ENCODE results near the gene ZNF697.
"Not testable (repeated sequence)": the region's sequence is repeated elsewhere in the genome, so short reads cannot be mapped to it uniquely, and the experiment has no call there.

Gene ZNF697

GRCh38 chr1:119602169-119602568 is 45.9 kb downstream of the ZNF697 start:
- DNase-seq (ENCODE audit: low read depth), result no peak

- no peak for DNase-seq (ENCODE audit: low read depth)
Measured at GRCh38 chr1:119600976-119601375, 47.1 kb downstream of the ZNF697 start.

GRCh38 chr1:119600561-119600960 is 47.5 kb downstream of the ZNF697 start:
- DNase-seq (ENCODE audit: low read depth), result no peak

- no peak for DNase-seq (ENCODE audit: low read depth)
Measured at GRCh38 chr1:119595606-119596005, 52.5 kb downstream of the ZNF697 start.

- no peak for DNase-seq (ENCODE audit: low read depth)
Measured at GRCh38 chr1:119595168-119595567, 52.9 kb downstream of the ZNF697 start.

- peak; percentile 6 for DNase-seq (ENCODE audit: low read depth)
Measured at GRCh38 chr1:119594376-119594775, 53.7 kb downstream of the ZNF697 start.

GRCh38 chr1:119593805-119594204 is 54.3 kb downstream of the ZNF697 start:
- DNase-seq (ENCODE audit: low read depth), result no peak

- DNase-seq (ENCODE audit: low read depth), result no peak
Measured at GRCh38 chr1:119590393-119590792, 57.7 kb downstream of the ZNF697 start.

GRCh38 chr1:119588621-119589020 is 59.4 kb downstream of the ZNF697 start:
- no peak for DNase-seq (ENCODE audit: low read depth)

GRCh38 chr1:119587341-119587740 is 60.7 kb downstream of the ZNF697 start:
- DNase-seq (ENCODE audit: low read depth), result peak; percentile 18

- not testable (repeated sequence) for DNase-seq (ENCODE audit: low read depth)
Measured at GRCh38 chr1:119585801-119586200, 62.3 kb downstream of the ZNF697 start.

- peak; percentile 36 for DNase-seq (ENCODE audit: low read depth)
Measured at GRCh38 chr1:119582801-119583200, 65.3 kb downstream of the ZNF697 start.

- DNase-seq (ENCODE audit: low read depth), result not testable (repeated sequence)
Measured at GRCh38 chr1:119581076-119581475, 67.0 kb downstream of the ZNF697 start.

- DNase-seq (ENCODE audit: low read depth), result no peak
Measured at GRCh38 chr1:119573886-119574285, 74.2 kb downstream of the ZNF697 start.

- DNase-seq (ENCODE audit: low read depth), result not testable (repeated sequence)
Measured at GRCh38 chr1:119569930-119570622, 78.0 kb downstream of the ZNF697 start.

Data from stromal cell of bone marrow (primary cell).